K562 (cell line): ENCODE results near the gene UNC5B. TPM values are rescaled to one million over a fixed set of nuclear protein-coding genes. Genes with fewer than 3 reads are reported as not detected.

Experiments
- ATAC-seq: fragments of 200-7000 bp; cut with Tn5 transposase; 3 replicates; pipeline ENCODE4 v1.9.1; 2020; ENCODE audit warnings: moderate library complexity
- BruUV-seq: library from RNA; stranded (reverse); fragments of 400-500 nt; replicated peaks from 2 replicates; lab custom pipeline; 2021; lab: Mats Ljungman, UMichigan
- CTCF ChIA-PET: fragments of 300-600 bp; formaldehyde crosslinking; extraction: SDS; loops from one replicate; lab custom pipeline; 2021; ENCODE audit warnings: low intra/inter-chr PET ratio; lab: Yijun Ruan, JAX
- POLR2A ChIA-PET: fragments of 300-600, 350-650 bp; sonication (Branson Sonifier 250); formaldehyde crosslinking; extraction: SDS; loops from one replicate; lab custom pipeline; 2021; ENCODE audit warnings: antibody characterized with exemption, inconsistent platforms; lab: Yijun Ruan, JAX
- DNase-seq, 4 experiments: peaks; one replicate each; pipeline versions ENCODE4 v3.0.0 to v3.0.0-alpha.2; 2011 to 2018; ENCODE audit warnings: low spot score in 3 of 4, mixed read lengths in 3 of 4; ENCODE audit errors: extremely low read depth in 1 of 4
- FAIRE-seq: peaks from 2 replicates; lab custom pipeline; 2011; peaks lifted over from hg19 to GRCh38; lab: Jason Lieb, UNC
- H2AFZ ChIP-seq: 2 replicates; pipeline ENCODE4 v1.6.0; 2011; ENCODE audit warnings: low read depth, low read length, control low read depth, inconsistent platforms
- H3K27ac ChIP-seq: fragments of 200-600 bp; 3 replicates; pipeline ENCODE4 v1.8.0; 2011; ENCODE audit warnings: low read depth, mild to moderate bottlenecking, control low read depth, inconsistent platforms, low read length, moderate library complexity, mixed read lengths; ENCODE audit errors: extremely low read depth
- H3K27me3 ChIP-seq, 2 experiments: fragments of 300-600 bp in 1 of 2; 2 replicates in 1 of 2; 3 replicates in 1 of 2; pipeline versions ENCODE4 v1.6.0 to v1.8.0; 2011; ENCODE audit warnings: inconsistent platforms in 2 of 2, low read length in 2 of 2, mild to moderate bottlenecking in 1 of 2, mixed read lengths in 1 of 2, moderate library complexity in 1 of 2; ENCODE audit not compliant: control insufficient read depth in 2 of 2, insufficient read depth in 2 of 2
- H3K36me3 ChIP-seq: fragments of 300-600 bp; 3 replicates; pipeline ENCODE4 v1.8.0; 2011; ENCODE audit warnings: mild to moderate bottlenecking, low read length, inconsistent platforms; ENCODE audit not compliant: control insufficient read depth, insufficient read depth
- H3K4me1 ChIP-seq, 2 experiments: fragments of 200-600 bp in 1 of 2; replicated peaks in 1 of 2; 2 replicates in 1 of 2; 3 replicates in 1 of 2; pipeline versions ENCODE4 v1.5.1 to v1.8.0; 2011; ENCODE audit warnings: inconsistent platforms in 2 of 2, low read length in 2 of 2, mild to moderate bottlenecking in 1 of 2, mixed read lengths in 1 of 2, moderate library complexity in 1 of 2; ENCODE audit not compliant: control insufficient read depth in 2 of 2, insufficient read depth in 2 of 2
- H3K4me2 ChIP-seq: 2 replicates; pipeline ENCODE4 v1.6.1; 2011; ENCODE audit warnings: low read length, control low read depth, inconsistent platforms, mixed read lengths; ENCODE audit not compliant: insufficient read depth
- H3K4me3 ChIP-seq: fragments of 200-600 bp; sonication (generic), shearing (Covaris generic); 2 replicates; pipeline ENCODE4 v1.5.1; 2016; ENCODE audit warnings: control low read depth, inconsistent platforms
- H3K79me2 ChIP-seq: fragments of 200-600 bp; 3 replicates; pipeline ENCODE4 v1.8.0; 2011; ENCODE audit warnings: low read length, inconsistent platforms; ENCODE audit not compliant: control insufficient read depth, insufficient read depth
- H3K9ac ChIP-seq, 2 experiments: 2 replicates each; pipeline versions ENCODE4 v1.6.0 to v1.6.1; 2011; ENCODE audit warnings: low read depth in 2 of 2, low read length in 2 of 2, control low read depth in 1 of 2, inconsistent platforms in 1 of 2, mild to moderate bottlenecking in 1 of 2, mixed read lengths in 1 of 2; ENCODE audit not compliant: insufficient read depth in 1 of 2
- H3K9me1 ChIP-seq: one replicate; pipeline ENCODE4 v1.6.0; 2011; ENCODE audit warnings: inconsistent platforms, mild to moderate bottlenecking, low read length, moderate library complexity; ENCODE audit not compliant: control insufficient read depth, insufficient read depth
- H3K9me3 ChIP-seq: replicated peaks from 2 replicates; pipeline ENCODE4 v1.5.1; 2011; ENCODE audit warnings: low read depth, low read length, inconsistent platforms; ENCODE audit not compliant: control insufficient read depth, insufficient read depth
- H4K20me1 ChIP-seq: replicated peaks from 2 replicates; pipeline ENCODE4 v1.6.1; 2011; ENCODE audit warnings: low read length, inconsistent platforms, mixed read lengths; ENCODE audit not compliant: control insufficient read depth, insufficient read depth
- ARHGAP35 ChIP-seq: fragments of 450-650 bp; IDR thresholded peaks from 2 replicates; pipeline ENCODE4 v1.6.1; 2018; ENCODE audit not compliant: partially characterized antibody
- BRD9 ChIP-seq: fragments of 450-650 bp; IDR thresholded peaks from 2 replicates; pipeline ENCODE4 v1.6.1; 2018; ENCODE audit warnings: low read depth; ENCODE audit not compliant: partially characterized antibody
- CHD1 ChIP-seq: fragments of 200-600 bp; sonication (generic); IDR thresholded peaks from one replicate; pipeline ENCODE4 v1.6.1; 2012; ENCODE audit warnings: mild to moderate bottlenecking, moderate library complexity, low read length, inconsistent platforms
- CTCFL ChIP-seq: IDR thresholded peaks from 2 replicates; pipeline ENCODE4 v1.6.1; 2011; ENCODE audit warnings: borderline replicate concordance, low read depth, mild to moderate bottlenecking, moderate library complexity, low read length; ENCODE audit not compliant: insufficient read depth, poor library complexity, severe bottlenecking
- ERF ChIP-seq: fragments of 450-650 bp; formaldehyde crosslinking; IDR thresholded peaks from 2 replicates; pipeline ENCODE4 v1.4.0; 2020; ENCODE audit warnings: mild to moderate bottlenecking, mixed read lengths
- ETV5 ChIP-seq: sonication (generic); formaldehyde crosslinking; IDR thresholded peaks from 2 replicates; pipeline ENCODE4 v1.4.0; 2020; ENCODE audit warnings: low read depth, mild to moderate bottlenecking, missing genetic modification reagents
- HMG20B ChIP-seq: fragments of 250-450 bp; sonication (Bioruptor Pico); IDR thresholded peaks from 2 replicates; pipeline ENCODE4 v1.5.0; 2021; ENCODE audit warnings: mild to moderate bottlenecking
- NRF1 ChIP-seq, 2 experiments: fragments of 450-650 bp; IDR thresholded peaks in 1 of 2; conservative IDR thresholded peaks in 1 of 2; 2 replicates each; pipeline ENCODE4 v1.6.1; 2014; ENCODE audit warnings: mild to moderate bottlenecking in 2 of 2
- PCBP1 ChIP-seq: fragments of 200-400 bp; formaldehyde crosslinking; IDR thresholded peaks from 2 replicates; pipeline ENCODE4 v1.6.1; 2018; ENCODE audit warnings: mild to moderate bottlenecking, low read depth, low read length; ENCODE audit not compliant: poor library complexity, severe bottlenecking
- PPARD ChIP-seq: fragments of 250-450 bp; sonication (Bioruptor Pico); IDR thresholded peaks from 2 replicates; pipeline ENCODE4 v1.8.0; 2022; ENCODE audit warnings: inconsistent platforms, mild to moderate bottlenecking, moderate library complexity
- PTBP1 ChIP-seq: fragments of 200-400 bp; formaldehyde crosslinking; IDR thresholded peaks from 2 replicates; pipeline ENCODE4 v1.6.1; 2017; ENCODE audit warnings: low read depth, low read length
- RHOXF2B ChIP-seq: fragments of 250-450 bp; sonication (Bioruptor Pico); conservative IDR thresholded peaks from 2 replicates; pipeline ENCODE4 v1.5.1; 2021
- RNF2 ChIP-seq: sonication (generic); IDR thresholded peaks from 2 replicates; pipeline ENCODE4 v1.6.1; 2016
- SPI1 ChIP-seq: IDR thresholded peaks from 2 replicates; pipeline ENCODE4 v1.6.1; 2011; ENCODE audit warnings: low read depth, low read length, control low read depth, borderline replicate concordance
- TCF3 ChIP-seq: sonication (generic); formaldehyde crosslinking; IDR thresholded peaks from 2 replicates; pipeline ENCODE4 v1.4.0; 2020; ENCODE audit warnings: mild to moderate bottlenecking, missing genetic modification reagents
- TFAP4 ChIP-seq: sonication (generic); formaldehyde crosslinking; IDR thresholded peaks from 2 replicates; pipeline ENCODE4 v1.8.0; 2022; ENCODE audit warnings: missing genetic modification reagents, mild to moderate bottlenecking, moderate library complexity, borderline replicate concordance
- ZNF140 ChIP-seq: fragments of 250-450 bp; sonication (Bioruptor Pico); IDR thresholded peaks from 2 replicates; pipeline ENCODE4 v1.8.0; 2021; ENCODE audit warnings: moderate library complexity, mild to moderate bottlenecking, inconsistent platforms
- WGBS: fragments of 100-300 bp; shearing (Covaris generic); methylation state at CpG from one replicate; pipeline ENCODE4 v1.1.6; 2016; ENCODE audit warnings: low coverage, mixed read lengths; ENCODE audit not compliant: insufficient coverage; ENCODE audit errors: missing lambda C conversion rate; 5-methylcytosine and 5-hydroxymethylcytosine counted together
- in situ Hi-C: fragments of 300-500 bp; cut with MboI; formaldehyde crosslinking; loops from 4 replicates; pipeline ENCODE4 v1.15.0; 2018; ENCODE audit warnings: inconsistent platforms, mixed read lengths
- intact Hi-C: fragments of 100-400 bp; cut with micrococcal nuclease; formaldehyde crosslinking; loops from 2 replicates; pipeline ENCODE4 v1.14.2; 2022
- polyA plus RNA-seq, 8 experiments: library from polyadenylated mRNA; depleted of rRNA in 4 of 8; stranded (reverse) in 5 of 8; unstranded in 3 of 8; fragments of >200 nt; fragmentation: Nextera tagmentation in 2 of 8; fragmentation: Illumina TruSeq in 1 of 8; extraction: Ambion mirVana in 2 of 8; extraction: Trizol in 1 of 8; gene quantifications; 2 replicates each; pipeline versions ENCODE4 v1.2.1 to v1.2.3, GENCODE V29; 2011 to 2014; ENCODE audit warnings: inconsistent platforms in 1 of 8, missing spikeins in 1 of 8
- total RNA-seq, 7 experiments: library from RNA; depleted of rRNA in 6 of 7; stranded (reverse); fragments of >200 nt in 6 of 7; fragmentation: Illumina TruSeq in 2 of 7; extraction: Trizol in 2 of 7; gene quantifications; 2 replicates each; pipeline versions ENCODE4 v1.2.1 to v1.2.3, GENCODE V29; 2011 to 2021; ENCODE audit warnings: low replicate concordance in 1 of 7

The UNC5B gene
- total and polyA plus RNA-seq, 9 of the 15 experiments (the other 6 are each of a cell fraction or from before 2014, with no cell fraction given), result 0.10 to 8.4 (median 2.1) TPM

GRCh38 chr10:71280216-71280615 is 67.8 kb downstream of the UNC5B start:
- no peaks in the 10 kb centered on the region for H3K9me1 ChIP-seq
- no TSS peak for BruUV-seq
- TF ChIP-seq HMG20B (CRISPR knock-in tag) (no peak), ERF (CRISPR knock-in tag) (no peak), PPARD (CRISPR knock-in tag) (no peak), ARHGAP35 (no peak), ETV5 (CRISPR knock-in tag) (no peak), PTBP1 (no peak), SPI1 (no peak), RNF2 (no peak), NRF1 (conservative IDR thresholded peaks at IDR 0.05 in 1 of 2, IDR thresholded peaks at IDR 0.05 in 1 of 2) (no peak), RHOXF2B (no peak), ZNF140 (CRISPR knock-in tag) (no peak), CHD1 (no peak), TFAP4 (CRISPR knock-in tag) (no peak), PCBP1 (no peak), TCF3 (CRISPR knock-in tag) (no peak), BRD9 (no peak), CTCFL (no peak)
- ATAC-seq (no peak), DNase-seq (no peak), FAIRE-seq (no peak)
- peaks cover 0 to 14% of the 10 kb centered on the region in 2 experiments; a peak in 2 of 5 replicates for H3K4me1 ChIP-seq
- WGBS, result 33% methylated on average over 5 of the region's 5 CpGs
- peaks cover 9% of the 10 kb centered on the region for H4K20me1 ChIP-seq
- in situ Hi-C loops, result no loop called here
- no peaks in the 10 kb centered on the region for H3K79me2 ChIP-seq
- H2AFZ ChIP-seq, result no peak overlapping the region
- intact Hi-C loops, result loop anchor here (5.0 kb wide), 1 partner anchor 353 kb away; no protein-coding TSS in a partner anchor
- H3K27ac ChIP-seq, result no peak overlapping the region
- H3K4me2 ChIP-seq, result no peak overlapping the region
- peaks cover 0 to 18% of the 10 kb centered on the region in 2 experiments; a peak in 3 of 5 replicates for H3K27me3 ChIP-seq
- ChIA-PET POLR2A (interaction anchor here (0.7 to 1.1 kb wide), 3 partner anchors 8 to 9 kb away, joined by 3 to 4 read pairs (median 3); no protein-coding TSS in a partner anchor), CTCF (no interaction called here)
- no peaks in the 10 kb centered on the region for H3K9me3 ChIP-seq
- H3K36me3 ChIP-seq, result no peaks in the 10 kb centered on the region
- no peak overlapping the region for H3K9ac ChIP-seq
- no peak overlapping the region for H3K4me3 ChIP-seq
